Left lung (tissue), 10 donors: Measurements from ENCODE around the gene BPHL. TPM values are rescaled to one million over a fixed set of nuclear protein-coding genes. Genes with fewer than 3 reads are reported as not detected.
A peak's percentile ranks its signal among the peaks of the same experiment; 100 is the strongest.

Source experiments
- ATAC-seq: fragments of 200-7000 bp; cut with Tn5 transposase; one replicate; pipeline ENCODE4 v1.9.1; 2020; ENCODE audit warnings: moderate library complexity
- DNase-seq, 4 donors: peaks; one replicate each; pipeline ENCODE4 v3.0.0-alpha.2; 2013 to 2020
- H3K27ac ChIP-seq, 2 donors: fragments of 200-600 bp; sonication (generic) in 1 of 2; one replicate each; pipeline versions ENCODE4 v1.5.0 to v1.8.0; 2020 to 2021
- H3K27me3 ChIP-seq, 2 donors: fragments of 200-600 bp; sonication (generic) in 1 of 2; one replicate each; pipeline versions ENCODE4 v1.5.0 to v1.8.0; 2020 to 2021
- H3K36me3 ChIP-seq, 2 donors: fragments of 200-600 bp; sonication (generic) in 1 of 2; one replicate each; pipeline versions ENCODE4 v1.5.0 to v1.8.0; 2020 to 2021
- H3K4me1 ChIP-seq, 2 donors: fragments of 200-600 bp; one replicate each; pipeline ENCODE4 v1.8.0; 2021
- H3K4me3 ChIP-seq, 2 donors: fragments of 200-600 bp; sonication (generic) in 1 of 2; one replicate each; pipeline versions ENCODE4 v1.5.0 to v1.8.0; 2020 to 2021; ENCODE audit warnings: mild to moderate bottlenecking in 1 of 2
- H3K9me3 ChIP-seq, 2 donors: fragments of 200-600 bp; sonication (generic) in 1 of 2; one replicate each; pipeline versions ENCODE4 v1.5.0 to v1.8.0; 2020 to 2021
- CTCF ChIP-seq, 2 donors: fragments of 200-600 bp; sonication (generic) in 1 of 2; IDR thresholded peaks; one replicate each; pipeline versions ENCODE4 v1.5.0 to v1.8.0; 2021; ENCODE audit warnings: antibody characterized with exemption in 2 of 2
- intact Hi-C, 2 donors: fragments of 100-400 bp; cut with DNase I; formaldehyde crosslinking; loops; one replicate each; pipeline versions ENCODE4 v1.11.2 to v1.14.2; 2022
- polyA plus RNA-seq, 6 donors: library from polyadenylated mRNA; unstranded; fragments of 120-200 nt; gene quantifications; one replicate each; pipeline ENCODE4 v1.2.1, GENCODE V29; 2013; ENCODE audit not compliant: insufficient read length in 6 of 6
- total RNA-seq, 2 donors: library from RNA; stranded (reverse); fragmentation: NEBNext Ultra II Directional; extraction: Animal tissue kit (Norgen Biotek cat#: 25700); gene quantifications; one replicate each; pipeline ENCODE4 v1.2.1, GENCODE V29; 2021
- donor health status: DM: no; HTN: yes; CAD: no.
- donor health status: DM: no; HTN: no; CAD: no.

BPHL gene
- total and polyA plus RNA-seq, 8 donors = 13.1 to 47.9 (median 41.1) TPM

- no peaks in the 10 kb centered on the region for H3K9me3 ChIP-seq
- no peak for ATAC-seq
- intact Hi-C loops = no loop called here
- no peak overlapping the region for H3K27ac ChIP-seq
- DNase-seq = peak in 1 of 4 donors; percentile 7
- peaks cover 0 to 5% of the 10 kb centered on the region in 2 donors for H3K36me3 ChIP-seq
- no peak overlapping the region for H3K4me3 ChIP-seq
- peaks cover 0 to 49% of the 10 kb centered on the region in 2 donors for H3K27me3 ChIP-seq
- no peak for TF ChIP-seq CTCF (IDR thresholded peaks at IDR 0.05)
- H3K4me1 ChIP-seq = peaks cover 0 to 24% of the 10 kb centered on the region in 2 donors
Measured at GRCh38 chr6:3159805-3160781, 41.6 kb downstream of the BPHL start.

GRCh38 chr6:3162067-3162497, 43.6 kb downstream of the BPHL start:
- H3K36me3 ChIP-seq = no peaks in the 10 kb centered on the region
- DNase-seq (no peak), ATAC-seq (no peak)
- H3K9me3 ChIP-seq = no peaks in the 10 kb centered on the region
- peaks cover 0 to 19% of the 10 kb centered on the region in 2 donors for H3K4me1 ChIP-seq
- H3K27me3 ChIP-seq = peaks cover 0 to 43% of the 10 kb centered on the region in 2 donors
- intact Hi-C loops = no loop called here
- peak overlapping the region in 1 of 2 donors; percentile 87 for H3K27ac ChIP-seq
- TF ChIP-seq CTCF (IDR thresholded peaks at IDR 0.05) = no peak
- peak overlapping the region in 1 of 2 donors; percentile 58 for H3K4me3 ChIP-seq

- Histone ChIP-seq H3K27me3 (peaks cover 0 to 36% of the 10 kb centered on the region in 2 donors), H3K4me3 (peak overlapping the region; percentile 55 to 58), H3K36me3 (no peaks in the 10 kb centered on the region), H3K4me1 (peaks cover 0 to 19% of the 10 kb centered on the region in 2 donors), H3K27ac (peak overlapping the region; percentile 87 to 91), H3K9me3 (no peaks in the 10 kb centered on the region)
- intact Hi-C loops = no loop called here
- ATAC-seq (peak; percentile 87), DNase-seq (peak; percentile 56 to 92 (median 78))
- no peak for TF ChIP-seq CTCF (IDR thresholded peaks at IDR 0.05)
Measured at GRCh38 chr6:3162565-3163247, 44.2 kb downstream of the BPHL start.

- no peaks in the 10 kb centered on the region for H3K36me3 ChIP-seq
- intact Hi-C loops = no loop called here
- ATAC-seq (peak; percentile 3), DNase-seq (peak in 2 of 4 donors; percentile 46 to 82)
- peaks cover 0 to 19% of the 10 kb centered on the region in 2 donors for H3K4me1 ChIP-seq
- H3K27ac ChIP-seq = peak overlapping the region in 1 of 2 donors; percentile 91
- TF ChIP-seq CTCF (IDR thresholded peaks at IDR 0.05) = no peak
- H3K27me3 ChIP-seq = peaks cover 0 to 31% of the 10 kb centered on the region in 2 donors
- H3K4me3 ChIP-seq = peak overlapping the region; percentile 55 to 58
- H3K9me3 ChIP-seq = no peaks in the 10 kb centered on the region
Measured at GRCh38 chr6:3163248-3163594, 44.7 kb downstream of the BPHL start.

DNA sequence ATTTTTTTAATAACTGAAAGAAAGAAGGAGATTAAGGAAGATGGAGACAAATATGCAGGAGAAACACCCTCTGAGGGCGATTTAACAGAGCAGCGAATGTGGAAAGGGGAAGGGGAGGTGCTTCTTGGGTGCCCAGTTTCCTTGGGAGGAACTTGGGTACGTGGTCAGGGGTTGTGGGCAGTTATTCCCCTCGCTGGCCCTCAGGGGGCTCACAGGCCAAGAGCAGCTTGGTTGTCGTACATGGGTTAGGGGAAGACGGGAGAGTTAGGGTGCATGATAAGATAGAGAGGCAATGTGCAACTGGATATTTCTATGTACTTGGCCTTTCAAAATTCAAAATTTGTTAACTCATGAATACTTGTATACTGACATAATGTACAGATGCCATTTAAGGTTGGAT, 45.9 kb downstream of the BPHL start:
- Histone ChIP-seq H3K9me3 (no peaks in the 10 kb centered on the region), H3K36me3 (no peaks in the 10 kb centered on the region), H3K27me3 (peaks cover 0 to 21% of the 10 kb centered on the region in 2 donors), H3K27ac (no peak overlapping the region), H3K4me1 (peaks cover 0 to 12% of the 10 kb centered on the region in 2 donors), H3K4me3 (no peak overlapping the region)
- DNase-seq = no peak
- no peak for ATAC-seq
- intact Hi-C loops = no loop called here
- no peak for TF ChIP-seq CTCF (IDR thresholded peaks at IDR 0.05)
